Liver (tissue), 9 donors: ENCODE results near the gene RNLS. TPM values are rescaled to one million over a fixed set of nuclear protein-coding genes. Genes with fewer than 3 reads are reported as not detected.

Experiments
- DNase-seq: peaks from one replicate; pipeline ENCODE4 v3.0.0-alpha.2; 2017; ENCODE audit warnings: low spot score
- H3K27ac ChIP-seq, 2 donors: one replicate each; pipeline ENCODE4 v1.7.0; 2013; ENCODE audit warnings: inconsistent platforms in 2 of 2, low read length in 2 of 2, control low read depth in 1 of 2, low read depth in 1 of 2, mild to moderate bottlenecking in 1 of 2
- H3K27me3 ChIP-seq, 4 donors: one replicate each; pipeline versions ENCODE4 v1.6.1 to v1.7.0; 2013; ENCODE audit warnings: low read length in 3 of 4, inconsistent platforms in 1 of 4, mild to moderate bottlenecking in 1 of 4, moderate library complexity in 1 of 4; ENCODE audit not compliant: control insufficient read depth in 4 of 4, insufficient read depth in 4 of 4
- H3K36me3 ChIP-seq, 4 donors: one replicate each; pipeline versions ENCODE4 v1.6.1 to v1.7.0; 2013; ENCODE audit warnings: low read length in 3 of 4, mild to moderate bottlenecking in 3 of 4, low read depth in 1 of 4, moderate library complexity in 1 of 4; ENCODE audit not compliant: control insufficient read depth in 4 of 4, insufficient read depth in 3 of 4
- H3K4me1 ChIP-seq, 4 donors: one replicate each; pipeline versions ENCODE4 v1.6.1 to v1.7.0; 2013; ENCODE audit warnings: low read length in 3 of 4, mild to moderate bottlenecking in 3 of 4, moderate library complexity in 1 of 4; ENCODE audit not compliant: control insufficient read depth in 4 of 4, insufficient read depth in 4 of 4
- H3K4me3 ChIP-seq, 3 donors: one replicate each; pipeline versions ENCODE4 v1.6.1 to v1.7.0; 2013; ENCODE audit warnings: low read length in 3 of 3, control low read depth in 1 of 3, low read depth in 1 of 3, mild to moderate bottlenecking in 1 of 3
- H3K9ac ChIP-seq, 2 donors: one replicate each; pipeline ENCODE4 v1.7.0; 2013; ENCODE audit warnings: low read length in 2 of 2, mild to moderate bottlenecking in 2 of 2, moderate library complexity in 2 of 2, control low read depth in 1 of 2, low read depth in 1 of 2
- H3K9me3 ChIP-seq, 4 donors: one replicate each; pipeline versions ENCODE4 v1.6.1 to v1.7.0; 2013; ENCODE audit warnings: low read length in 3 of 4; ENCODE audit not compliant: control insufficient read depth in 4 of 4
- ATF3 ChIP-seq: IDR thresholded peaks from 2 replicates; pipeline ENCODE4 v1.6.1; 2016; ENCODE audit warnings: antibody characterized with exemption
- CTCF ChIP-seq: fragments of 150-350 bp; IDR thresholded peaks from 2 replicates; pipeline ENCODE4 v1.5.1; 2017; ENCODE audit warnings: improper control_type of control experiment, low read depth, low read length; ENCODE audit not compliant: missing input control
- EGR1 ChIP-seq, 2 donors: IDR thresholded peaks; 2 replicates each; pipeline ENCODE4 v1.6.1; 2016 to 2018; ENCODE audit warnings: antibody characterized with exemption in 2 of 2, low read depth in 2 of 2
- FOXA1 ChIP-seq: IDR thresholded peaks from 2 replicates; pipeline ENCODE4 v1.6.1; 2016; ENCODE audit warnings: antibody characterized with exemption
- FOXA2 ChIP-seq: IDR thresholded peaks from 2 replicates; pipeline ENCODE4 v1.6.1; 2016; ENCODE audit warnings: antibody characterized with exemption
- GABPA ChIP-seq, 2 donors: IDR thresholded peaks in 1 of 2; conservative IDR thresholded peaks in 1 of 2; 2 replicates each; pipeline ENCODE4 v1.6.1; 2016; ENCODE audit warnings: antibody characterized with exemption in 2 of 2, mild to moderate bottlenecking in 1 of 2, moderate library complexity in 1 of 2
- HNF4A ChIP-seq, 2 donors: conservative IDR thresholded peaks; 2 replicates each; pipeline ENCODE4 v1.6.1; 2016; ENCODE audit warnings: antibody characterized with exemption in 2 of 2, mild to moderate bottlenecking in 2 of 2
- HNF4G ChIP-seq: IDR thresholded peaks from 2 replicates; pipeline ENCODE4 v1.6.1; 2016; ENCODE audit warnings: antibody characterized with exemption
- JUND ChIP-seq, 2 donors: IDR thresholded peaks; 2 replicates each; pipeline ENCODE4 v1.6.1; 2016; ENCODE audit warnings: antibody characterized with exemption in 2 of 2
- NR2F2 ChIP-seq: IDR thresholded peaks from 2 replicates; pipeline ENCODE4 v1.6.1; 2016; ENCODE audit warnings: antibody characterized with exemption
- RAD21 ChIP-seq, 2 donors: IDR thresholded peaks; 2 replicates each; pipeline ENCODE4 v1.6.1; 2016; ENCODE audit warnings: antibody characterized with exemption in 2 of 2, mild to moderate bottlenecking in 2 of 2
- RXRA ChIP-seq, 2 donors: IDR thresholded peaks; 2 replicates each; pipeline ENCODE4 v1.6.1; 2017 to 2018; ENCODE audit warnings: antibody characterized with exemption in 2 of 2, mild to moderate bottlenecking in 1 of 2
- TAF1 ChIP-seq: conservative IDR thresholded peaks from 2 replicates; pipeline ENCODE4 v1.6.1; 2016; ENCODE audit warnings: antibody characterized with exemption, mild to moderate bottlenecking
- ZBTB33 ChIP-seq: IDR thresholded peaks from 2 replicates; pipeline ENCODE4 v1.6.1; 2016; ENCODE audit warnings: antibody characterized with exemption
- WGBS: extraction: QIAGEN DNeasy Blood & Tissue Kit; methylation state at CpG from one replicate; pipeline ENCODE4 v1.1.7; 2013; 5-methylcytosine and 5-hydroxymethylcytosine counted together
- polyA plus RNA-seq, 2 donors: library from polyadenylated mRNA; stranded (reverse) in 1 of 2; unstranded in 1 of 2; fragments of 200-250 nt in 1 of 2; fragments of >200 nt in 1 of 2; fragmentation: Nextera tagmentation in 1 of 2; extraction: Ambion mirVana in 1 of 2; gene quantifications; one replicate each; pipeline versions ENCODE4 v1.2.1 to v1.2.3, GENCODE V29; 2013 to 2015
- total RNA-seq, 2 donors: library from RNA; depleted of rRNA; stranded (reverse); fragments of >200 nt; gene quantifications; one replicate each; pipeline ENCODE4 v1.2.3, GENCODE V29; 2014
- TF ChIP-seq, protein P1 (sequence below): IDR thresholded peaks from 2 replicates; pipeline ENCODE4 v1.6.1; 2016; ENCODE audit warnings: antibody characterized with exemption
- TF ChIP-seq, protein P2 (sequence below): IDR thresholded peaks from 2 replicates; pipeline ENCODE4 v1.6.1; 2016; ENCODE audit warnings: antibody characterized with exemption, mild to moderate bottlenecking
- donor health status: healthy.
- donor health status: healthy.
- donor health status: healthy.
- donor health status: healthy.
- donor health status: healthy.

RNLS gene
- total and polyA plus RNA-seq, 4 donors: 4.1 to 12.4 (median 7.5) TPM

- no peaks in the 10 kb centered on the region for H3K36me3 ChIP-seq
- DNase-seq: no peak
- no peaks in the 10 kb centered on the region for H3K9me3 ChIP-seq
- no peak overlapping the region for H3K4me3 ChIP-seq
- H3K27ac ChIP-seq: no peak overlapping the region
- TF ChIP-seq JUND (IDR thresholded peaks at IDR 0.05) (no peak), CTCF (peak; percentile 16), TAF1 (no peak), RXRA (IDR thresholded peaks at IDR 0.05) (no peak), RAD21 (IDR thresholded peaks at IDR 0.05) (peak; percentile 68 to 69), EGR1 (IDR thresholded peaks at IDR 0.05; ENCODE audit: low read depth in 2 of 2) (no peak)
- H3K4me1 ChIP-seq: peaks cover 3 to 24% (median 19%) of the 10 kb centered on the region in 4 donors
- 60% methylated on average over 2 of the region's 2 CpGs for WGBS
- H3K27me3 ChIP-seq: no peaks in the 10 kb centered on the region
- H3K9ac ChIP-seq: no peak overlapping the region
Observed at GRCh38 chr10:88401671-88402347, 181.3 kb downstream of the RNLS start.

- H3K27ac ChIP-seq: no peak overlapping the region
- 97% methylated on average over 3 of the region's 3 CpGs for WGBS
- TF ChIP-seq JUND (IDR thresholded peaks at IDR 0.05) (no peak), ZBTB33 (no peak), FOXA2 (no peak), RXRA (IDR thresholded peaks at IDR 0.05) (no peak), HNF4G (no peak)
- TF ChIP-seq, protein P1, sequence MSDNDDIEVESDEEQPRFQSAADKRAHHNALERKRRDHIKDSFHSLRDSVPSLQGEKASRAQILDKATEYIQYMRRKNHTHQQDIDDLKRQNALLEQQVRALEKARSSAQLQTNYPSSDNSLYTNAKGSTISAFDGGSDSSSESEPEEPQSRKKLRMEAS: no peak
- peaks cover 3 to 16% (median 13%) of the 10 kb centered on the region in 4 donors for H3K4me1 ChIP-seq
- DNase-seq: no peak
- no peak overlapping the region for H3K9ac ChIP-seq
- no peak overlapping the region for H3K4me3 ChIP-seq
- H3K9me3 ChIP-seq: peaks cover 0 to 3% (median under 1%) of the 10 kb centered on the region in 4 donors
- no peaks in the 10 kb centered on the region for H3K27me3 ChIP-seq
- H3K36me3 ChIP-seq: no peaks in the 10 kb centered on the region
Observed at GRCh38 chr10:88399240-88399639, 183.9 kb downstream of the RNLS start.

- Histone ChIP-seq H3K27me3 (no peaks in the 10 kb centered on the region), H3K9me3 (peaks cover 0 to 3% (median under 1%) of the 10 kb centered on the region in 4 donors), H3K4me3 (peak overlapping the region in 1 of 3 donors; percentile 9), H3K9ac (no peak overlapping the region), H3K27ac (no peak overlapping the region), H3K36me3 (no peaks in the 10 kb centered on the region), H3K4me1 (peaks cover 0 to 8% (median 4%) of the 10 kb centered on the region in 4 donors)
- no peak for DNase-seq
- TF ChIP-seq ZBTB33 (no peak), JUND (IDR thresholded peaks at IDR 0.05) (no peak), HNF4A (conservative IDR thresholded peaks at IDR 0.05) (no peak), RAD21 (IDR thresholded peaks at IDR 0.05) (no peak), GABPA (IDR thresholded peaks at IDR 0.05 in 1 of 2, conservative IDR thresholded peaks at IDR 0.05 in 1 of 2) (no peak), NR2F2 (no peak), ATF3 (no peak), EGR1 (IDR thresholded peaks at IDR 0.05; ENCODE audit: low read depth in 2 of 2) (no peak), HNF4G (no peak), FOXA1 (no peak)
- TF ChIP-seq, protein P1: no peak
- TF ChIP-seq, protein P2, sequence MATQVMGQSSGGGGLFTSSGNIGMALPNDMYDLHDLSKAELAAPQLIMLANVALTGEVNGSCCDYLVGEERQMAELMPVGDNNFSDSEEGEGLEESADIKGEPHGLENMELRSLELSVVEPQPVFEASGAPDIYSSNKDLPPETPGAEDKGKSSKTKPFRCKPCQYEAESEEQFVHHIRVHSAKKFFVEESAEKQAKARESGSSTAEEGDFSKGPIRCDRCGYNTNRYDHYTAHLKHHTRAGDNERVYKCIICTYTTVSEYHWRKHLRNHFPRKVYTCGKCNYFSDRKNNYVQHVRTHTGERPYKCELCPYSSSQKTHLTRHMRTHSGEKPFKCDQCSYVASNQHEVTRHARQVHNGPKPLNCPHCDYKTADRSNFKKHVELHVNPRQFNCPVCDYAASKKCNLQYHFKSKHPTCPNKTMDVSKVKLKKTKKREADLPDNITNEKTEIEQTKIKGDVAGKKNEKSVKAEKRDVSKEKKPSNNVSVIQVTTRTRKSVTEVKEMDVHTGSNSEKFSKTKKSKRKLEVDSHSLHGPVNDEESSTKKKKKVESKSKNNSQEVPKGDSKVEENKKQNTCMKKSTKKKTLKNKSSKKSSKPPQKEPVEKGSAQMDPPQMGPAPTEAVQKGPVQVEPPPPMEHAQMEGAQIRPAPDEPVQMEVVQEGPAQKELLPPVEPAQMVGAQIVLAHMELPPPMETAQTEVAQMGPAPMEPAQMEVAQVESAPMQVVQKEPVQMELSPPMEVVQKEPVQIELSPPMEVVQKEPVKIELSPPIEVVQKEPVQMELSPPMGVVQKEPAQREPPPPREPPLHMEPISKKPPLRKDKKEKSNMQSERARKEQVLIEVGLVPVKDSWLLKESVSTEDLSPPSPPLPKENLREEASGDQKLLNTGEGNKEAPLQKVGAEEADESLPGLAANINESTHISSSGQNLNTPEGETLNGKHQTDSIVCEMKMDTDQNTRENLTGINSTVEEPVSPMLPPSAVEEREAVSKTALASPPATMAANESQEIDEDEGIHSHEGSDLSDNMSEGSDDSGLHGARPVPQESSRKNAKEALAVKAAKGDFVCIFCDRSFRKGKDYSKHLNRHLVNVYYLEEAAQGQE: no peak
Observed at GRCh38 chr10:88395677-88396076, 187.4 kb downstream of the RNLS start.
